Gastrocnemius medialis (tissue), 4 donors: Measurements from ENCODE around the gene ABCB8. TPM values are rescaled to one million over a fixed set of nuclear protein-coding genes. Genes with fewer than 3 reads are reported as not detected.
"Not testable (repeated sequence)": the region's sequence is repeated elsewhere in the genome, so short reads cannot be mapped to it uniquely, and the experiment has no call there.

Experiments used
- ATAC-seq, 2 donors: fragments of 150-250 bp; one replicate each; pipeline ENCODE4 v1.9.1; 2016
- DNase-seq, 2 donors: peaks; one replicate each; pipeline ENCODE4 v3.0.0-alpha.2; 2019
- H3K27ac ChIP-seq, 4 donors: fragments of 200-600 bp; sonication (generic); 1 replicate in 1 of 4; 2 replicates in 3 of 4; pipeline ENCODE4 v1.5.1; 2016 to 2018; ENCODE audit warnings: mild to moderate bottlenecking in 2 of 4, moderate library complexity in 1 of 4
- H3K27me3 ChIP-seq, 3 donors: fragments of 200-600 bp; sonication (generic) in 2 of 3; 1 replicate in 1 of 3; 2 replicates in 2 of 3; pipeline versions ENCODE4 v1.5.1 to v1.6.0; 2016 to 2019; ENCODE audit warnings: mild to moderate bottlenecking in 1 of 3, moderate library complexity in 1 of 3
- H3K36me3 ChIP-seq, 2 donors: fragments of 200-600 bp; sonication (generic) in 1 of 2; one replicate each; pipeline ENCODE4 v1.5.1; 2017 to 2018
- H3K4me1 ChIP-seq, 2 donors: fragments of 200-600 bp; sonication (generic) in 1 of 2; one replicate each; pipeline ENCODE4 v1.5.1; 2016 to 2017; ENCODE audit warnings: mild to moderate bottlenecking in 2 of 2
- H3K4me3 ChIP-seq, 4 donors: fragments of 200-600 bp; sonication (generic) in 3 of 4; 1 replicate in 1 of 4; 2 replicates in 3 of 4; pipeline ENCODE4 v1.5.1; 2016 to 2019; ENCODE audit warnings: mild to moderate bottlenecking in 2 of 4
- H3K9me3 ChIP-seq, 3 donors: fragments of 200-600 bp; sonication (generic) in 2 of 3; 1 replicate in 1 of 3; 2 replicates in 2 of 3; pipeline ENCODE4 v1.5.1; 2016 to 2019
- CTCF ChIP-seq, 5 experiments: fragments of 450-650 bp in 3 of 5; fragments of 200-600 bp in 2 of 5; sonication (generic) in 2 of 5; IDR thresholded peaks in 4 of 5; conservative IDR thresholded peaks in 1 of 5; 1 replicate in 4 of 5; 2 replicates in 1 of 5; pipeline ENCODE4 v1.5.1; 2016 to 2019; ENCODE audit warnings: antibody characterized with exemption in 5 of 5, mild to moderate bottlenecking in 3 of 5, moderate library complexity in 3 of 5
- POLR2A ChIP-seq, 2 donors: fragments of 450-650 bp; IDR thresholded peaks; one replicate each; pipeline ENCODE4 v1.6.1; 2017; ENCODE audit warnings: antibody characterized with exemption in 2 of 2, mild to moderate bottlenecking in 2 of 2, moderate library complexity in 2 of 2
- in situ Hi-C, 4 donors: fragments of 200-750 bp; cut with MboI; loops; one replicate each; pipeline versions ENCODE4 v1.15.0 to v1.8.0; 2017; ENCODE audit warnings: low sequenced_read_pairs in 4 of 4
- intact Hi-C: fragments of 100-400 bp; cut with DNase I; formaldehyde crosslinking; loops from one replicate; pipeline ENCODE4 v1.15.1; 2023; ENCODE audit warnings: low total_unique reads
- total RNA-seq, 4 donors: library from RNA; depleted of rRNA; stranded (reverse); fragments of >200 nt; gene quantifications; one replicate each; pipeline versions ENCODE4 v1.1.0 to v1.2.3, GENCODE V29; 2016

The ABCB8 gene
- total RNA-seq, 4 donors from 2014 or later, result 10.4 to 25.7 (median 16.2) TPM

DNA sequence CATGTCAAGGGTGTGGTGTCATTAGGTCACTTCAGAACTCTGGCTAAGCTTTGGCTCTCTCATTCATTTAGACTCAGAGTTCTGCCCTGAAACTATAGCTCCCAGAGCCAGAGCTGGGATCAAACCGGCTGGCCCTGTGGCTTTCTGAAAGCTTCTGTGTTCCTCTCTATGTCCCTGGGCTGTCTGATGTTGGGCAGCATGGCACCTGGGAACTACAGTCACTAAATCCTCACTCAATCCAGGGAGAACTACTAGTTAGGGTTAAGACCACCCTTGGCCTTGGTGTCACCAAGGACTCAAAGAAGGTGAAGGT is 17.2 kb upstream of the ABCB8 start:
- TF ChIP-seq CTCF (IDR thresholded peaks at IDR 0.05 in 4 of 5, conservative IDR thresholded peaks at IDR 0.05 in 1 of 5) (no peak), POLR2A (IDR thresholded peaks at IDR 0.05) (no peak)
- Histone ChIP-seq H3K4me1 (peaks cover 0 to 19% of the 10 kb centered on the region in 2 donors), H3K4me3 (no peak overlapping the region), H3K36me3 (no peaks in the 10 kb centered on the region), H3K27ac (no peak overlapping the region), H3K27me3 (peaks cover 12 to 58% (median 55%) of the 10 kb centered on the region in 3 donors), H3K9me3 (no peaks in the 10 kb centered on the region)
- in situ Hi-C loops, result no loop called here
- ATAC-seq (no peak), DNase-seq (no peak)
- intact Hi-C loops, result no loop called here

- H3K36me3 ChIP-seq, ATAC-seq, H3K4me3 ChIP-seq, H3K27ac ChIP-seq, H3K9me3 ChIP-seq, DNase-seq, intact Hi-C loops, in situ Hi-C loops: not testable (repeated sequence)
- peaks cover 0 to 19% of the 10 kb centered on the region in 2 donors for H3K4me1 ChIP-seq
- H3K27me3 ChIP-seq, result peaks cover 12 to 61% (median 58%) of the 10 kb centered on the region in 3 donors
Observed at GRCh38 chr7:151011616-151012015, 16.6 kb upstream of the ABCB8 start.

- no peak for ATAC-seq
- H3K4me3 ChIP-seq, result no peak overlapping the region
- H3K9me3 ChIP-seq, result no peaks in the 10 kb centered on the region
- H3K4me1 ChIP-seq, result peaks cover 0 to 19% of the 10 kb centered on the region in 2 donors
- in situ Hi-C loops (no loop called here), intact Hi-C loops (no loop called here)
- DNase-seq, result no peak
- H3K27ac ChIP-seq, result no peak overlapping the region
- TF ChIP-seq CTCF (IDR thresholded peaks at IDR 0.05 in 4 of 5, conservative IDR thresholded peaks at IDR 0.05 in 1 of 5) (no peak), POLR2A (IDR thresholded peaks at IDR 0.05) (no peak)
- no peaks in the 10 kb centered on the region for H3K36me3 ChIP-seq
- peaks cover 12 to 65% (median 59%) of the 10 kb centered on the region in 3 donors for H3K27me3 ChIP-seq
Observed at GRCh38 chr7:151012031-151012692, 16.1 kb upstream of the ABCB8 start.

GRCh38 chr7:151012911-151013347 is 15.3 kb upstream of the ABCB8 start:
- H3K27ac ChIP-seq, result no peak overlapping the region
- H3K4me1 ChIP-seq, result peaks cover under 1 to 21% of the 10 kb centered on the region in 2 donors
- H3K36me3 ChIP-seq, result no peaks in the 10 kb centered on the region
- H3K27me3 ChIP-seq, result peaks cover 17 to 73% (median 67%) of the 10 kb centered on the region in 3 donors
- no peaks in the 10 kb centered on the region for H3K9me3 ChIP-seq
- no peak overlapping the region for H3K4me3 ChIP-seq
- in situ Hi-C loops, result no loop called here
- intact Hi-C loops, result no loop called here
- peak in 2 of 5 experiments; percentile 22 to 27 for TF ChIP-seq CTCF (IDR thresholded peaks at IDR 0.05 in 4 of 5, conservative IDR thresholded peaks at IDR 0.05 in 1 of 5)
- no peak for TF ChIP-seq POLR2A (IDR thresholded peaks at IDR 0.05)
- DNase-seq (no peak), ATAC-seq (no peak)

GRCh38 chr7:151013356-151013732 is 14.9 kb upstream of the ABCB8 start:
- H3K9me3 ChIP-seq, result no peaks in the 10 kb centered on the region
- H3K4me1 ChIP-seq, result peaks cover 3 to 23% of the 10 kb centered on the region in 2 donors
- in situ Hi-C loops (no loop called here), intact Hi-C loops (no loop called here)
- H3K27ac ChIP-seq, result no peak overlapping the region
- ATAC-seq, result no peak
- H3K36me3 ChIP-seq, result no peaks in the 10 kb centered on the region
- peak overlapping the region; percentile 20 to 40 (median 26) for H3K4me3 ChIP-seq
- peaks cover 21 to 74% (median 66%) of the 10 kb centered on the region in 3 donors for H3K27me3 ChIP-seq
- no peak for DNase-seq
- TF ChIP-seq CTCF (IDR thresholded peaks at IDR 0.05 in 4 of 5, conservative IDR thresholded peaks at IDR 0.05 in 1 of 5), result no peak
- no peak for TF ChIP-seq POLR2A (IDR thresholded peaks at IDR 0.05)
